Measurements from ENCODE around the gene MVB12B. TPM values are rescaled to one million over a fixed set of nuclear protein-coding genes. Genes with fewer than 3 reads are reported as not detected.

MVB12B gene
- total and polyA plus RNA-seq, 2 of the 8 experiments (the other 6 are each of a cell fraction or from before 2014, with no cell fraction given) = 2.6 to 5.0 TPM

DNA sequence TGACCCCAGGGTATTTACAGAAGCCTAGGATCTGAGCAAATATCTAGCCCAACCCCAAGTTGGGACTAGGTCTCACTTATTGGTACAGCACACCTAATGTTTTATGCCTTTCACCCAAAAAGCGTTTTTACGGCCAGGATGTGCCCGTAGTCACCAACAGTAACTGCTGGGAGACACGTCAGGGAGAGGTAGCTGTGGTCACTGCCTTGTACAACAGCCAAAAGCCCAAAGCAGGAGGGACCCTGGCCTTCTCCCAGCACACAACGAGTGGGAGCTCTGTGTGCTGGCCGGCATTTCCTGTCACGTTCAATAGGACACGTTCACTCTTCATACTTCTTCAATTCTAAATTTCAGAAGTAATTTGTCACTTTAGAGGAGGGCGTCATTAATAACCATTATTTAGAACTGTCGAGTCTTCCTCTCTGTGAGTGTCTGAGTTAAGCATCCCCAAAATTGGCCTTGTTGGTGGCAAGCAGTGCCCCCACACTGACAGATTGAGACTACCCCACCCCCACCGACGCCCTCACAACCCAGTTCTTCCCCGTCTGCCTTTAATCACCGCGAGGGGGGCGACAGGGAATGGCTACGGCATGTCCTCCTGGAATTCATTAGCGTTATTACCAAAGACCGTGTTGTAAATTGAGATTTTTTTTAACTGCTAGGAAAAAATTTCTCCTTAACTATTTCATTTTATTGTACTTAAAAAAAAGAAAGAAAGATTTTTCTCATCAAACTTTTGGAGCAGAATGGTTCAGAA lies 80.7 kb downstream of the MVB12B start:
- Histone ChIP-seq H2AK5ac (ENCODE audit: low read depth, low read length) (peak overlapping the region; percentile 84), H2BK12ac (ENCODE audit: low read depth, low read length) (no peak overlapping the region), H3K18ac (ENCODE audit: extremely low read depth, low read length) (no peak overlapping the region; the same call in 1 of the 2 replicates), H4K8ac (ENCODE audit: extremely low read depth, insufficient read depth, low read length) (no peak overlapping the region), H3K27ac (ENCODE audit: low read depth, low read length) (no peak overlapping the region), H3K36me3 (ENCODE audit: control insufficient read depth in 2 of 4, insufficient read depth in 4 of 4, low read length in 3 of 4) (no peaks in the 10 kb centered on the region), H3K4me3 (ENCODE audit: extremely low read depth in 1 of 4, insufficient read depth in 2 of 4, low read depth in 3 of 4, low read length in 4 of 4) (no peak overlapping the region), H4K5ac (ENCODE audit: insufficient read length, low read depth, low read length) (no peak overlapping the region), H3K79me2 (ENCODE audit: control insufficient read depth in 1 of 2, insufficient read depth in 2 of 2, low read length in 2 of 2) (no peaks in the 10 kb centered on the region), H2AFZ (ENCODE audit: low read length) (no peak overlapping the region), H3K23me2 (ENCODE audit: low read depth, low read length) (no peaks in the 10 kb centered on the region), H2BK15ac (ENCODE audit: low read length) (no peak overlapping the region), H4K20me1 (replicated peaks in 1 of 2; ENCODE audit: control insufficient read depth in 1 of 2, insufficient read depth in 2 of 2, low read length in 2 of 2) (no peaks in the 10 kb centered on the region), H3K4me2 (ENCODE audit: insufficient read depth in 1 of 2, low read depth in 2 of 2, low read length in 2 of 2) (peak overlapping the region in 1 of 2 experiments; percentile 25; a peak in 1 of 4 replicates), H3K27me3 (replicated peaks in 1 of 4; ENCODE audit: control insufficient read depth in 3 of 4, extremely low read depth in 1 of 4, insufficient read depth in 3 of 4, low read length in 3 of 4) (no peaks in the 10 kb centered on the region), H3K14ac (ENCODE audit: insufficient read length) (no peak overlapping the region), H3K56ac (replicated peaks; ENCODE audit: insufficient read length, low read depth, low read length) (no peak overlapping the region), H3K79me1 (ENCODE audit: low read depth, low read length) (no peaks in the 10 kb centered on the region), H2BK20ac (ENCODE audit: low read length) (0 out of 2 replicates have a peak overlapping the region, but pooled peaks have one; percentile 34), H3K4me1 (replicated peaks in 1 of 4; ENCODE audit: control insufficient read depth in 3 of 4, insufficient read depth in 4 of 4, low read length in 3 of 4) (peaks cover 3 to 18% (median 10%) of the 10 kb centered on the region in 4 experiments; a peak in 5 of 7 replicates), H2BK5ac (ENCODE audit: low read depth, low read length) (peak overlapping the region; percentile 49; the same call in 1 of the 2 replicates), H2BK120ac (replicated peaks; ENCODE audit: low read depth, low read length) (no peak overlapping the region), H3K23ac (ENCODE audit: insufficient read length) (no peak overlapping the region), H4K91ac (replicated peaks; ENCODE audit: insufficient read length, low read length) (peak overlapping the region; percentile 38), H3K9me3 (ENCODE audit: insufficient read depth in 2 of 2, low read depth in 1 of 2, low read length in 1 of 2) (no peaks in the 10 kb centered on the region), H3K9ac (replicated peaks in 1 of 4; ENCODE audit: extremely low read depth in 1 of 4, low read depth in 3 of 4, low read length in 3 of 4) (no peak overlapping the region), H3K4ac (replicated peaks; ENCODE audit: insufficient read length, low read depth, low read length) (no peak overlapping the region)
- 65% methylated on average over 19 of the region's 19 CpGs; no CpG with 5 or more reads in 1 of the 2 experiments for WGBS, 2 experiments (ENCODE audit: extremely low coverage in 1 of 2, insufficient coverage in 1 of 2, insufficient read length in 1 of 2, insufficient replicate concordance in 2 of 2, low coverage in 1 of 2, low lambda C conversion rate in 2 of 2, missing lambda C conversion rate in 1 of 2)
- POLR2A ChIA-PET (ENCODE audit: partially characterized antibody) = interaction anchor here (1.5 kb wide), 1 partner anchor 9 kb away, joined by 3 read pairs; no protein-coding TSS in a partner anchor
- CTCF ChIA-PET (ENCODE audit: partially characterized antibody) = interaction anchor here (1.3 to 2.2 kb wide), 4 partner anchors 8 to 105 kb away, joined by 3 to 11 read pairs (median 4); no protein-coding TSS in a partner anchor
- DNase-seq (ENCODE audit: low read depth in 1 of 2, low spot score in 2 of 2) (no peak), FAIRE-seq (no peak)
- TF ChIP-seq CEBPB (IDR thresholded peaks at IDR 0.05; ENCODE audit: low read depth, low read length) (no peak), TAF7 (optimal IDR thresholded peaks at IDR 0.05; ENCODE audit: borderline replicate concordance, low read depth, low read length) (no peak), TCF12 (IDR thresholded peaks at IDR 0.05; ENCODE audit: low read depth, low read length) (no peak), CHD1 (IDR thresholded peaks at IDR 0.05; ENCODE audit: low read depth, low read length) (no peak)
- TF ChIP-seq, protein P1, sequence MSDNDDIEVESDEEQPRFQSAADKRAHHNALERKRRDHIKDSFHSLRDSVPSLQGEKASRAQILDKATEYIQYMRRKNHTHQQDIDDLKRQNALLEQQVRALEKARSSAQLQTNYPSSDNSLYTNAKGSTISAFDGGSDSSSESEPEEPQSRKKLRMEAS (IDR thresholded peaks at IDR 0.05) = no peak
- TF ChIP-seq, protein P2, sequence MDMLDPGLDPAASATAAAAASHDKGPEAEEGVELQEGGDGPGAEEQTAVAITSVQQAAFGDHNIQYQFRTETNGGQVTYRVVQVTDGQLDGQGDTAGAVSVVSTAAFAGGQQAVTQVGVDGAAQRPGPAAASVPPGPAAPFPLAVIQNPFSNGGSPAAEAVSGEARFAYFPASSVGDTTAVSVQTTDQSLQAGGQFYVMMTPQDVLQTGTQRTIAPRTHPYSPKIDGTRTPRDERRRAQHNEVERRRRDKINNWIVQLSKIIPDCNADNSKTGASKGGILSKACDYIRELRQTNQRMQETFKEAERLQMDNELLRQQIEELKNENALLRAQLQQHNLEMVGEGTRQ (IDR thresholded peaks at IDR 0.05; ENCODE audit: low read length) = no peak
- TF ChIP-seq, protein P3, sequence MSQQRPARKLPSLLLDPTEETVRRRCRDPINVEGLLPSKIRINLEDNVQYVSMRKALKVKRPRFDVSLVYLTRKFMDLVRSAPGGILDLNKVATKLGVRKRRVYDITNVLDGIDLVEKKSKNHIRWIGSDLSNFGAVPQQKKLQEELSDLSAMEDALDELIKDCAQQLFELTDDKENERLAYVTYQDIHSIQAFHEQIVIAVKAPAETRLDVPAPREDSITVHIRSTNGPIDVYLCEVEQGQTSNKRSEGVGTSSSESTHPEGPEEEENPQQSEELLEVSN (IDR thresholded peaks at IDR 0.05) = no peak
